Endothelial cell (in vitro differentiated cells): Measurements from ENCODE around the gene EDDM3A. TPM values are rescaled to one million over a fixed set of nuclear protein-coding genes. Genes with fewer than 3 reads are reported as not detected.

Experiments used
- DNase-seq: peaks from one replicate; pipeline ENCODE4 v3.0.0; 2021; ENCODE audit warnings: low spot score
- H3K27ac Mint-ChIP-seq: one replicate; pipeline ENCODE4 v1.8.0; 2021; ENCODE audit warnings: mixed read lengths, inconsistent platforms; ENCODE audit not compliant: unreplicated experiment
- H3K27me3 Mint-ChIP-seq: one replicate; pipeline ENCODE4 v1.8.0; 2021; ENCODE audit warnings: mild to moderate bottlenecking, moderate library complexity, mixed read lengths, inconsistent platforms; ENCODE audit not compliant: unreplicated experiment
- H3K36me3 Mint-ChIP-seq: one replicate; pipeline ENCODE4 v1.8.0; 2021; ENCODE audit warnings: mild to moderate bottlenecking, low read depth, mixed read lengths, inconsistent platforms; ENCODE audit not compliant: unreplicated experiment
- H3K4me1 Mint-ChIP-seq: one replicate; pipeline ENCODE4 v1.8.0; 2021; ENCODE audit warnings: mild to moderate bottlenecking, mixed read lengths, inconsistent platforms; ENCODE audit not compliant: unreplicated experiment
- H3K4me3 Mint-ChIP-seq: one replicate; pipeline ENCODE4 v1.8.0; 2021; ENCODE audit warnings: mild to moderate bottlenecking, mixed read lengths, inconsistent platforms; ENCODE audit not compliant: unreplicated experiment
- H3K9me3 Mint-ChIP-seq: one replicate; pipeline ENCODE4 v1.8.0; 2021; ENCODE audit warnings: mixed read lengths, inconsistent platforms; ENCODE audit not compliant: unreplicated experiment
- total RNA-seq: library from RNA; stranded (reverse); fragmentation: NEBNext Ultra II Directional; extraction: Animal tissue kit (Norgen Biotek cat#: 25700); gene quantifications from one replicate; pipeline ENCODE4 v1.2.1, GENCODE V29; 2021; ENCODE audit not compliant: unreplicated experiment
- TF ChIP-seq, protein P1 (sequence below): fragments of 200-600 bp; sonication (generic); IDR thresholded peaks from one replicate; pipeline ENCODE4 v1.5.0; 2021; ENCODE audit warnings: antibody characterized with exemption; ENCODE audit not compliant: unreplicated experiment

Gene EDDM3A
- total RNA-seq, 1 donor from 2014 or later = not detected

DNA sequence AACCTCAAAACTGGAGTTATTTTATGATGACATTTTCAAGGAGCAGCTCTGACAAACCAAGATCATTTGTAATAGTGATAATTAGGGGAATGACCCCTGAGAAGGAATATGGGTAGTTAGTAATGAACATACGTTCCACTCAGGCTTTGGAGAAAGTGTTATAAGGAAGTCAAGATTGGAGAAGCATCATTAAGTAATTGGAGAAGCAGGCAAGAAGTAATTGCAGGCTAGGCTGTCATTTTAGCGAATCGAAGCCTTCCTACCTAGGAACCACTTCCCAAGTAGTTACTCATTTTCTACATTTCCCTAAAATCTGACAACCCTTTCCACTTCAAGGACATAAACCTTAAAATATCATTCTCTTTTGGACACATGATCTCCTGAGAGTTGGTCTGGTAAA lies 23.7 kb downstream of the EDDM3A start:
- H3K9me3 Mint-ChIP-seq = no peaks in the 10 kb centered on the region
- H3K27ac Mint-ChIP-seq = no peak overlapping the region
- peaks cover 28% of the 10 kb centered on the region for H3K4me1 Mint-ChIP-seq
- no peaks in the 10 kb centered on the region for H3K36me3 Mint-ChIP-seq
- no peak for DNase-seq
- TF ChIP-seq, protein P1, sequence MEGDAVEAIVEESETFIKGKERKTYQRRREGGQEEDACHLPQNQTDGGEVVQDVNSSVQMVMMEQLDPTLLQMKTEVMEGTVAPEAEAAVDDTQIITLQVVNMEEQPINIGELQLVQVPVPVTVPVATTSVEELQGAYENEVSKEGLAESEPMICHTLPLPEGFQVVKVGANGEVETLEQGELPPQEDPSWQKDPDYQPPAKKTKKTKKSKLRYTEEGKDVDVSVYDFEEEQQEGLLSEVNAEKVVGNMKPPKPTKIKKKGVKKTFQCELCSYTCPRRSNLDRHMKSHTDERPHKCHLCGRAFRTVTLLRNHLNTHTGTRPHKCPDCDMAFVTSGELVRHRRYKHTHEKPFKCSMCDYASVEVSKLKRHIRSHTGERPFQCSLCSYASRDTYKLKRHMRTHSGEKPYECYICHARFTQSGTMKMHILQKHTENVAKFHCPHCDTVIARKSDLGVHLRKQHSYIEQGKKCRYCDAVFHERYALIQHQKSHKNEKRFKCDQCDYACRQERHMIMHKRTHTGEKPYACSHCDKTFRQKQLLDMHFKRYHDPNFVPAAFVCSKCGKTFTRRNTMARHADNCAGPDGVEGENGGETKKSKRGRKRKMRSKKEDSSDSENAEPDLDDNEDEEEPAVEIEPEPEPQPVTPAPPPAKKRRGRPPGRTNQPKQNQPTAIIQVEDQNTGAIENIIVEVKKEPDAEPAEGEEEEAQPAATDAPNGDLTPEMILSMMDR = no peak
- peaks cover 5% of the 10 kb centered on the region for H3K27me3 Mint-ChIP-seq
- no peak overlapping the region for H3K4me3 Mint-ChIP-seq

- Mint-ChIP-seq H3K4me3 (no peak overlapping the region), H3K36me3 (no peaks in the 10 kb centered on the region), H3K4me1 (peaks cover 36% of the 10 kb centered on the region), H3K27ac (no peak overlapping the region), H3K27me3 (peaks cover 3% of the 10 kb centered on the region), H3K9me3 (no peaks in the 10 kb centered on the region)
- no peak for DNase-seq
- TF ChIP-seq, protein P1 = no peak
Measured at GRCh38 chr14:20772650-20773049, 27.0 kb downstream of the EDDM3A start.

GRCh38 chr14:20774258-20774824 lies 28.7 kb downstream of the EDDM3A start:
- Mint-ChIP-seq H3K4me3 (no peak overlapping the region), H3K27ac (no peak overlapping the region)
- TF ChIP-seq, protein P1 = no peak

DNA sequence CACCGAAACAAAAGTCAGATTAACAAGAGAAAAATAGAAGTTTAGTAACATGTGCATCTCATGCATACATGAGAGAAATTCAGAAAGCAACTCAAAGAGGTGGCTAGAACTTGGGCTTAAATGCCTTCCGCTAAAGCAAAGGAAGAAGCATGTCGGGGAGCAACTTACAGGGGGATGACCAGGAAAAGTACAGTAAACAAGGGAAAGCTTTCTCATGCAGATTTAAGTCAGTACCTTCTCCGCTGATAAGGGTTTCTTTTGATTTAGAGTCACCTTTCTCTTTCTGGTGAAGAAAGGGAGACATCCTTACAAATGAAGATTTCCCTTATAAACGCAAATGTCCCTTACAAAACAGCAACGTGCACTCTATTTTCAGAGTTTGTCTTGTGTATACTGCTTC lies 29.4 kb downstream of the EDDM3A start:
- Mint-ChIP-seq H3K36me3 (no peaks in the 10 kb centered on the region), H3K27ac (no peak overlapping the region), H3K9me3 (no peaks in the 10 kb centered on the region), H3K27me3 (peaks cover 3% of the 10 kb centered on the region), H3K4me1 (peaks cover 24% of the 10 kb centered on the region), H3K4me3 (no peak overlapping the region)
- TF ChIP-seq, protein P1 = no peak
- no peak for DNase-seq

More at GRCh38 chr14:20774258-20774824, 28.7 kb downstream of the EDDM3A start:
- Mint-ChIP-seq H3K4me1 (peaks cover 22% of the 10 kb centered on the region), H3K27me3 (peaks cover 3% of the 10 kb centered on the region), H3K9me3 (no peaks in the 10 kb centered on the region), H3K36me3 (no peaks in the 10 kb centered on the region)
- DNase-seq = no peak

DNA sequence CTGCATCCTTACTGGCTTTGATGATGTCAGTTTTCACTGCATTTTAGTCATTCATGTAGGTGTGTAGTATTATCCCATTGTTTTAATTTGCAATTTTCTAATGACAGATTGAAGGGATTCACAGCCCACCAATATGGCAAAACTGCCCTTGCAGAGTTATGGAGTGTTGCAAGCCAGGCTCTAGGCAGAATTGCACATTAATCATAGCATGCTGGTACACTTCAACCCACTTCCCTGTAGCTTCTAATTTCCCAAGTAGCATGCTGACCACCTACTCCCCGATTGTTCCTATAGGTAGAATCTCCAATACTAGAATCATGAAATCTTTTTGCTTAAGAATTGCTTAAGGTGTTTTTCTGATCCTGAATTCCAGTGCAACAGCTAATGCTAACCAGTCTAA lies 30.2 kb downstream of the EDDM3A start:
- Mint-ChIP-seq H3K4me1 (peaks cover 25% of the 10 kb centered on the region), H3K4me3 (no peak overlapping the region), H3K9me3 (no peaks in the 10 kb centered on the region), H3K27ac (no peak overlapping the region), H3K36me3 (no peaks in the 10 kb centered on the region), H3K27me3 (peaks cover 2% of the 10 kb centered on the region)
- no peak for DNase-seq
- TF ChIP-seq, protein P1 = no peak
